Gastrocnemius medialis (tissue), 4 donors: Measurements from ENCODE around the gene PAK2.

Source experiments
- POLR2A ChIP-seq, 2 donors: fragments of 450-650 bp; IDR thresholded peaks; one replicate each; pipeline ENCODE4 v1.6.1; 2017; ENCODE audit warnings: antibody characterized with exemption in 2 of 2, mild to moderate bottlenecking in 2 of 2, moderate library complexity in 2 of 2
- TF ChIP-seq, protein P1 (sequence below), 5 experiments: fragments of 450-650 bp in 3 of 5; fragments of 200-600 bp in 2 of 5; sonication (generic) in 2 of 5; IDR thresholded peaks in 4 of 5; conservative IDR thresholded peaks in 1 of 5; 1 replicate in 4 of 5; 2 replicates in 1 of 5; pipeline ENCODE4 v1.5.1; 2016 to 2019; ENCODE audit warnings: antibody characterized with exemption in 5 of 5, mild to moderate bottlenecking in 3 of 5, moderate library complexity in 3 of 5

GRCh38 chr3:196700801-196701200 is 38.9 kb upstream of the PAK2 start:
- TF ChIP-seq, protein P1, sequence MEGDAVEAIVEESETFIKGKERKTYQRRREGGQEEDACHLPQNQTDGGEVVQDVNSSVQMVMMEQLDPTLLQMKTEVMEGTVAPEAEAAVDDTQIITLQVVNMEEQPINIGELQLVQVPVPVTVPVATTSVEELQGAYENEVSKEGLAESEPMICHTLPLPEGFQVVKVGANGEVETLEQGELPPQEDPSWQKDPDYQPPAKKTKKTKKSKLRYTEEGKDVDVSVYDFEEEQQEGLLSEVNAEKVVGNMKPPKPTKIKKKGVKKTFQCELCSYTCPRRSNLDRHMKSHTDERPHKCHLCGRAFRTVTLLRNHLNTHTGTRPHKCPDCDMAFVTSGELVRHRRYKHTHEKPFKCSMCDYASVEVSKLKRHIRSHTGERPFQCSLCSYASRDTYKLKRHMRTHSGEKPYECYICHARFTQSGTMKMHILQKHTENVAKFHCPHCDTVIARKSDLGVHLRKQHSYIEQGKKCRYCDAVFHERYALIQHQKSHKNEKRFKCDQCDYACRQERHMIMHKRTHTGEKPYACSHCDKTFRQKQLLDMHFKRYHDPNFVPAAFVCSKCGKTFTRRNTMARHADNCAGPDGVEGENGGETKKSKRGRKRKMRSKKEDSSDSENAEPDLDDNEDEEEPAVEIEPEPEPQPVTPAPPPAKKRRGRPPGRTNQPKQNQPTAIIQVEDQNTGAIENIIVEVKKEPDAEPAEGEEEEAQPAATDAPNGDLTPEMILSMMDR (IDR thresholded peaks at IDR 0.05 in 4 of 5, conservative IDR thresholded peaks at IDR 0.05 in 1 of 5), result no peak
- no peak for TF ChIP-seq POLR2A (IDR thresholded peaks at IDR 0.05)
